ENCODE data around the gene WNT10A.
"Not testable (repeated sequence)": the region's sequence is repeated elsewhere in the genome, so short reads cannot be mapped to it uniquely, and the experiment has no call there.

DNA sequence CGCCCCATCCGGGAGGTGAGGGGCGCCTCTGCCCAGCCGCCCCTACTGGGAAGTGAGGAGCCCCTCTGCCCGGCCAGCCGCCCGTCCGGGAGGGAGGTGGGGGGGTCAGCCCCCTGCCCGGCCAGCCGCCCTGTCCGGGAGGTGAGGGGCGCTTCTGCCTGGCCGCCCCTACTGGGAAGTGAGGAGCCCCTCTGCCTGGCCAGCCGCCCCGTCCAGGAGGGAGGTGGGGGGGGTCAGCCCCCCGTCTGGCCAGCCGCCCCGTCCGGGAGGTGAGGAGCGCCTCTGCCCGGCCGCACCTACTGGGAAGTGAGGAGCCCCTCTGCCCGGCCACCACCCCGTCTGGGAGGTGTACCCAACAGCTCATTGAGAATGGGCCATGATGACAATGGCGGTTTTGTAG lies 51.1 kb downstream of the WNT10A start:
- TF ChIP-seq BHLHE40 (IDR thresholded peaks at IDR 0.05; ENCODE audit: borderline replicate concordance); LEF1 (IDR thresholded peaks at IDR 0.05; ENCODE audit: borderline replicate concordance); SP1 (IDR thresholded peaks at IDR 0.05); FOXA1 (IDR thresholded peaks at IDR 0.05); ELF4 (IDR thresholded peaks at IDR 0.05); L3MBTL2 (conservative IDR thresholded peaks at IDR 0.05); ZNF384 (IDR thresholded peaks at IDR 0.05): not testable (repeated sequence)
- TF ChIP-seq, protein P1, sequence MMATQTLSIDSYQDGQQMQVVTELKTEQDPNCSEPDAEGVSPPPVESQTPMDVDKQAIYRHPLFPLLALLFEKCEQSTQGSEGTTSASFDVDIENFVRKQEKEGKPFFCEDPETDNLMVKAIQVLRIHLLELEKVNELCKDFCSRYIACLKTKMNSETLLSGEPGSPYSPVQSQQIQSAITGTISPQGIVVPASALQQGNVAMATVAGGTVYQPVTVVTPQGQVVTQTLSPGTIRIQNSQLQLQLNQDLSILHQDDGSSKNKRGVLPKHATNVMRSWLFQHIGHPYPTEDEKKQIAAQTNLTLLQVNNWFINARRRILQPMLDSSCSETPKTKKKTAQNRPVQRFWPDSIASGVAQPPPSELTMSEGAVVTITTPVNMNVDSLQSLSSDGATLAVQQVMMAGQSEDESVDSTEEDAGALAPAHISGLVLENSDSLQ (IDR thresholded peaks at IDR 0.05) = not testable (repeated sequence)

Data from HEK293T (cell line).